HCT116 (cell line): ENCODE measurements around the gene AMMECR1. TPM values are rescaled to one million over a fixed set of nuclear protein-coding genes. Genes with fewer than 3 reads are reported as not detected.

Experiments
- ATAC-seq: fragments of 200-7000 bp; cut with Tn5 transposase; 2 replicates; pipeline ENCODE4 v1.9.1; 2020; ENCODE audit warnings: mild to moderate bottlenecking, moderate library complexity
- Bru-seq: library from RNA; stranded (reverse); fragments of 400-500 nt; gene quantifications from one replicate; lab custom pipeline; 2021; lab: Mats Ljungman, UMichigan
- BruChase-seq, 2 experiments: library from RNA; stranded (reverse); fragments of 400-500 nt; gene quantifications; one replicate each; lab custom pipeline; 2021; lab: Mats Ljungman, UMichigan
- BruUV-seq: library from RNA; stranded (reverse); fragments of 400-500 nt; replicated peaks from 2 replicates; lab custom pipeline; 2021; lab: Mats Ljungman, UMichigan
- CTCF ChIA-PET: fragments of 300-600 bp; sonication (Branson Sonifier 250); formaldehyde crosslinking; loops from one replicate; lab custom pipeline; 2021; ENCODE audit warnings: antibody characterized with exemption; lab: Charles Lee
- POLR2A ChIA-PET: fragments of 300-600, 350-600 bp; sonication (Branson Sonifier 250); formaldehyde crosslinking; loops from one replicate; lab custom pipeline; 2021; ENCODE audit warnings: antibody characterized with exemption; lab: Charles Lee
- RAD21 ChIA-PET, 2 experiments: fragments of 300-600 bp; sonication (Branson Sonifier 250); formaldehyde crosslinking; loops; one replicate each; lab custom pipeline; 2023; ENCODE audit warnings: low total read pairs in 2 of 2; ENCODE audit not compliant: uncharacterized antibody in 2 of 2, unreplicated experiment in 2 of 2, low non-redundant PET in 1 of 2; lab: Charles Lee
- DNase-seq: peaks from one replicate; pipeline ENCODE4 v3.0.0-alpha.2; 2010; ENCODE audit warnings: low read depth, low spot score
- H2AFZ ChIP-seq: fragments of 200-600 bp; shearing (Covaris generic), sonication (generic); 2 replicates; pipeline ENCODE4 v1.6.1; 2017; ENCODE audit warnings: low read depth, mixed run types, mixed read lengths, antibody characterized with exemption, low read length; ENCODE audit not compliant: poor library complexity, severe bottlenecking
- H3K27ac ChIP-seq: 2 replicates; pipeline ENCODE4 v1.5.1; 2012; ENCODE audit warnings: low read depth, low read length
- H3K27me3 ChIP-seq: fragments of 200-600 bp; sonication (generic); 2 replicates; pipeline ENCODE4 v1.6.1; 2016; ENCODE audit warnings: mixed run types, low read length, mixed read lengths; ENCODE audit not compliant: insufficient read depth
- H3K36me3 ChIP-seq, 2 experiments: fragments of 200-500 bp in 1 of 2; fragments of 200-600 bp in 1 of 2; sonication (Bioruptor generic) in 1 of 2; sonication (generic) in 1 of 2; 2 replicates each; pipeline versions ENCODE4 v1.5.1 to v1.6.1; 2014 to 2016; ENCODE audit warnings: low read length in 2 of 2, inconsistent platforms in 1 of 2, mixed read lengths in 1 of 2, mixed run types in 1 of 2; ENCODE audit not compliant: insufficient read depth in 2 of 2, control insufficient read depth in 1 of 2
- H3K4me1 ChIP-seq, 2 experiments: fragments of 200-600 bp in 1 of 2; sonication (generic) in 1 of 2; 2 replicates each; pipeline versions ENCODE4 v1.5.1 to v1.6.1; 2012 to 2017; ENCODE audit warnings: low read length in 2 of 2, inconsistent platforms in 1 of 2, mild to moderate bottlenecking in 1 of 2, mixed read lengths in 1 of 2, mixed run types in 1 of 2, moderate library complexity in 1 of 2; ENCODE audit not compliant: insufficient read depth in 2 of 2, control insufficient read depth in 1 of 2
- H3K4me2 ChIP-seq: fragments of 200-600 bp; sonication (generic); 2 replicates; pipeline ENCODE4 v1.6.1; 2017; ENCODE audit warnings: mixed run types, low read length, mixed read lengths
- H3K4me3 ChIP-seq, 2 experiments: fragments of 200-600 bp in 1 of 2; sonication (generic) in 1 of 2; replicated peaks in 1 of 2; 2 replicates each; pipeline ENCODE4 v1.5.1; 2011 to 2016; ENCODE audit warnings: low read length in 2 of 2, control low read depth in 1 of 2, low read depth in 1 of 2, mild to moderate bottlenecking in 1 of 2, mixed read lengths in 1 of 2, mixed run types in 1 of 2
- H3K79me2 ChIP-seq: fragments of 200-600 bp; sonication (generic); 2 replicates; pipeline ENCODE4 v1.6.1; 2017; ENCODE audit warnings: mild to moderate bottlenecking, mixed run types, low read length, moderate library complexity, mixed read lengths; ENCODE audit not compliant: insufficient read depth
- H3K9ac ChIP-seq: fragments of 200-600 bp; sonication (generic); 2 replicates; pipeline ENCODE4 v1.6.1; 2016; ENCODE audit warnings: low read length, mixed read lengths
- H3K9me2 ChIP-seq: fragments of 200-600 bp; sonication (generic), shearing (Covaris generic); 2 replicates; pipeline ENCODE4 v1.6.1; 2017; ENCODE audit warnings: mixed run types, mild to moderate bottlenecking, moderate library complexity; ENCODE audit not compliant: insufficient read depth
- H3K9me3 ChIP-seq, 2 experiments: fragments of 200-500 bp in 1 of 2; fragments of 200-600 bp in 1 of 2; sonication (Bioruptor generic) in 1 of 2; sonication (generic) in 1 of 2; 2 replicates each; pipeline ENCODE4 v1.6.1; 2014 to 2017; ENCODE audit warnings: low read length in 2 of 2, mixed read lengths in 2 of 2, inconsistent platforms in 1 of 2, low read depth in 1 of 2, mild to moderate bottlenecking in 1 of 2, mixed run types in 1 of 2, moderate library complexity in 1 of 2; ENCODE audit not compliant: control insufficient read depth in 1 of 2, insufficient read depth in 1 of 2
- H4K20me1 ChIP-seq: fragments of 200-600 bp; sonication (generic), shearing (Covaris generic); 2 replicates; pipeline ENCODE4 v1.6.1; 2017; ENCODE audit warnings: mixed run types, mild to moderate bottlenecking, moderate library complexity; ENCODE audit not compliant: insufficient read depth
- ATF3 ChIP-seq: IDR thresholded peaks from 2 replicates; pipeline ENCODE4 v1.6.1; 2012
- CBX3 ChIP-seq: IDR thresholded peaks from 2 replicates; pipeline ENCODE4 v1.6.1; 2012; ENCODE audit warnings: low read depth
- EGR1 ChIP-seq: IDR thresholded peaks from 2 replicates; pipeline ENCODE4 v1.6.1; 2012; ENCODE audit warnings: low read depth
- JUND ChIP-seq: IDR thresholded peaks from 2 replicates; pipeline ENCODE4 v1.6.1; 2012
- MAX ChIP-seq: IDR thresholded peaks from 2 replicates; pipeline ENCODE4 v1.6.1; 2012
- POLR2A ChIP-seq: IDR thresholded peaks from 2 replicates; pipeline ENCODE4 v1.7.0; 2011; ENCODE audit warnings: borderline replicate concordance; ENCODE audit not compliant: insufficient read depth, insufficient read length; ENCODE audit errors: extremely low read depth
- POLR2AphosphoS5 ChIP-seq: IDR thresholded peaks from 2 replicates; pipeline ENCODE4 v1.6.1; 2011; ENCODE audit warnings: mild to moderate bottlenecking, low read depth, low read length, moderate library complexity
- SIN3A ChIP-seq: IDR thresholded peaks from 2 replicates; pipeline ENCODE4 v1.6.1; 2012; ENCODE audit warnings: low read depth
- YY1 ChIP-seq: IDR thresholded peaks from 2 replicates; pipeline ENCODE4 v1.6.1; 2011; ENCODE audit warnings: low read length, low read depth, moderate library complexity, mild to moderate bottlenecking; ENCODE audit not compliant: insufficient replicate concordance; ENCODE audit errors: extremely low read depth
- ZNF274 ChIP-seq: fragments of 200-500 bp; sonication (Bioruptor generic); IDR thresholded peaks from 2 replicates; pipeline ENCODE4 v1.6.1; 2014; ENCODE audit warnings: mild to moderate bottlenecking, low read depth, low read length, inconsistent platforms
- intact Hi-C: fragments of 100-400 bp; cut with micrococcal nuclease; formaldehyde crosslinking; loops from 2 replicates; pipeline ENCODE4 v1.10.0; 2022
- long read RNA-seq: library from polyadenylated mRNA; unstranded; transcript quantifications from one replicate; pipeline ENCODE4 v2.0.0, GENCODE V29; 2021; ENCODE audit not compliant: unreplicated experiment
- polyA plus RNA-seq: library from polyadenylated mRNA; unstranded; fragments of >200 nt; gene quantifications from 2 replicates; pipeline ENCODE4 v1.2.1, GENCODE V29; 2012; ENCODE audit warnings: missing spikeins
- total RNA-seq: library from RNA; stranded (reverse); gene quantifications from one replicate; pipeline ENCODE4 v1.2.1, GENCODE V29; 2021; ENCODE audit not compliant: unreplicated experiment

AMMECR1 gene
- total RNA-seq (9.2 TPM), Bru-seq, nascent RNA (percentile 51 among the genes with signal in this experiment), BruChase-seq, experiment 1, labeled RNA remaining after a 6-hour chase (percentile 51 among the genes with signal in this experiment), BruChase-seq, experiment 2, labeled RNA remaining after a 2-hour chase (percentile 47 among the genes with signal in this experiment)
- polyA plus RNA-seq = 2.8 and 3.0 TPM in 2 replicates
- long read RNA-seq, full-length matches to known transcripts = 25 of 32 reads
- long read RNA-seq, partial matches to known transcripts = 1 of 32 reads
- long read RNA-seq, other reads (novel, unspliced or antisense) = 6 of 32 reads

- peak within 1 kb of the TSS; percentile 77 for H3K4me2 ChIP-seq
- H3K27ac ChIP-seq = peak within 1 kb of the TSS; percentile 63
- BruUV-seq = TSS peak; percentile 43
- POLR2A ChIA-PET = interaction anchor here (1.2 kb wide), 1 partner anchor 10 kb away, joined by 4 read pairs; no protein-coding TSS in a partner anchor
- ATAC-seq (peak; percentile 84), DNase-seq (peak; percentile 31)
- H3K79me2 ChIP-seq = peaks cover 35% of the 10 kb centered on the region
- RAD21 ChIA-PET = interaction anchor here in 1 of 2 experiments (0.5 kb wide), 1 partner anchor 13 kb away, joined by 3 read pairs; no protein-coding TSS in a partner anchor
- TF ChIP-seq ZNF274 (no peak), MAX (peak; percentile 91), ATF3 (no peak), EGR1 (no peak), SIN3A (0 out of 2 replicates have a peak, but pooled peaks have one; percentile 25), POLR2A (peak; percentile 45), POLR2AphosphoS5 (peak; percentile 82), CBX3 (0 out of 2 replicates have a peak, but pooled peaks have one; percentile 44), YY1 (peak; percentile 91), JUND (no peak)
- TF ChIP-seq, all 23 proteins: peak for 6
- Histone ChIP-seq H3K9ac (peak within 1 kb of the TSS; percentile 76), H3K36me3 (no peaks in the 10 kb centered on the region), H3K9me3 (no peaks in the 10 kb centered on the region), H2AFZ (peak within 1 kb of the TSS; percentile 35), H3K4me1 (peaks cover 0 to 14% of the 10 kb centered on the region in 2 experiments; a peak in 1 of 4 replicates), H3K9me2 (no peaks in the 10 kb centered on the region), H4K20me1 (no peaks in the 10 kb centered on the region), H3K4me3 (peak within 1 kb of the TSS; percentile 71 to 75), H3K27me3 (no peaks in the 10 kb centered on the region)
- intact Hi-C loops = loop anchor here (5.0 to 10.0 kb wide), 3 partner anchors 89 to 403 kb away; no protein-coding TSS in a partner anchor
- CTCF ChIA-PET = no interaction called here
These were observed at the start of gene AMMECR1 for GRCh38 chrX:110317820-110318663. Gene AMMECR1 (minus strand): TSS chrX:110318085. CDS start chrX:110318071, 14 bp downstream.
